HG03457 (cell line): ENCODE data around the gene PDXDC1.
"Not testable (repeated sequence)": the region's sequence is repeated elsewhere in the genome, so short reads cannot be mapped to it uniquely, and the experiment has no call there.

Source experiments
- ATAC-seq: cut with Tn5 transposase; IDR thresholded peaks from one replicate; pipeline ENCODE4 v1.9.1; 2021; ENCODE audit warnings: moderate number of reproducible peaks; ENCODE audit not compliant: unreplicated experiment

Gene PDXDC1, protein sequence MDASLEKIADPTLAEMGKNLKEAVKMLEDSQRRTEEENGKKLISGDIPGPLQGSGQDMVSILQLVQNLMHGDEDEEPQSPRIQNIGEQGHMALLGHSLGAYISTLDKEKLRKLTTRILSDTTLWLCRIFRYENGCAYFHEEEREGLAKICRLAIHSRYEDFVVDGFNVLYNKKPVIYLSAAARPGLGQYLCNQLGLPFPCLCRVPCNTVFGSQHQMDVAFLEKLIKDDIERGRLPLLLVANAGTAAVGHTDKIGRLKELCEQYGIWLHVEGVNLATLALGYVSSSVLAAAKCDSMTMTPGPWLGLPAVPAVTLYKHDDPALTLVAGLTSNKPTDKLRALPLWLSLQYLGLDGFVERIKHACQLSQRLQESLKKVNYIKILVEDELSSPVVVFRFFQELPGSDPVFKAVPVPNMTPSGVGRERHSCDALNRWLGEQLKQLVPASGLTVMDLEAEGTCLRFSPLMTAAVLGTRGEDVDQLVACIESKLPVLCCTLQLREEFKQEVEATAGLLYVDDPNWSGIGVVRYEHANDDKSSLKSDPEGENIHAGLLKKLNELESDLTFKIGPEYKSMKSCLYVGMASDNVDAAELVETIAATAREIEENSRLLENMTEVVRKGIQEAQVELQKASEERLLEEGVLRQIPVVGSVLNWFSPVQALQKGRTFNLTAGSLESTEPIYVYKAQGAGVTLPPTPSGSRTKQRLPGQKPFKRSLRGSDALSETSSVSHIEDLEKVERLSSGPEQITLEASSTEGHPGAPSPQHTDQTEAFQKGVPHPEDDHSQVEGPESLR

DNA sequence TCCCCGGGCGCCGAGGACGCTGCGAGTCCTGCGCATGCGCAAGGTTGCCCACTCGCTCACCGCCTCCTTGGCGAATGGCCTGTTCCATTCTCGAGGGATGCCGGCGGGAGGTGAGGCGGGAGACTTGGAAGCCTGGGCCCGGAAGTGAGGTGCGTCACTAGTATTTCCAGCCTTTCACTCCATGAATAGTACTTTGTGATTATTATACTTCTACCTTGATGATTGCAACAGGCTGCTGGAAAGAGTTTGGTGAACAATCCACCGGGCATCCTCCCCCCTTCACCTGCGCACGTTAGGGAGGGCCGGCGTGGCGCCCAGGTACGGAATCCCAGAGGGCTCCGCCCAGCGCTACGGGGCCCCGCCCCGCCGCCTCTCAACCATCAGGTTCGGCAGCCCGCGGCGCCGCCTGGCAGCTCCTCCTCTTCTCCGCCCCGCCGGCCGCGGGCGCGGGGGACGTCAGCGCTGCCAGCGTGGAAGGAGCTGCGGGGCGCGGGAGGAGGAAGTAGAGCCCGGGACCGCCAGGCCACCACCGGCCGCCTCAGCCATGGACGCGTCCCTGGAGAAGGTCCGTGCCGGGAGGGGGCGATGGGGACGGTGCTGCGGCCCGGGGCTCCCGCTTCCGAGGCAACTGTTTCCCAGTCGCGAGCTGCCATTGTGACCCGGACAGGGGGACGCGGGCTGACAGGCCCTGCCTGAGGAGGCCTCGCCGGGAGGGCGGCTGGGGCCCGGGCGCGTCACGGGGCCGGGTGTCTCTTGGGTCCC is at the start of gene PDXDC1:
TSS of gene PDXDC1 (plus strand) at position 371 of the 762 bp plus-strand sequence. CDS start at position 545, 174 bp downstream.
- peak; percentile 82 for ATAC-seq

DNA sequence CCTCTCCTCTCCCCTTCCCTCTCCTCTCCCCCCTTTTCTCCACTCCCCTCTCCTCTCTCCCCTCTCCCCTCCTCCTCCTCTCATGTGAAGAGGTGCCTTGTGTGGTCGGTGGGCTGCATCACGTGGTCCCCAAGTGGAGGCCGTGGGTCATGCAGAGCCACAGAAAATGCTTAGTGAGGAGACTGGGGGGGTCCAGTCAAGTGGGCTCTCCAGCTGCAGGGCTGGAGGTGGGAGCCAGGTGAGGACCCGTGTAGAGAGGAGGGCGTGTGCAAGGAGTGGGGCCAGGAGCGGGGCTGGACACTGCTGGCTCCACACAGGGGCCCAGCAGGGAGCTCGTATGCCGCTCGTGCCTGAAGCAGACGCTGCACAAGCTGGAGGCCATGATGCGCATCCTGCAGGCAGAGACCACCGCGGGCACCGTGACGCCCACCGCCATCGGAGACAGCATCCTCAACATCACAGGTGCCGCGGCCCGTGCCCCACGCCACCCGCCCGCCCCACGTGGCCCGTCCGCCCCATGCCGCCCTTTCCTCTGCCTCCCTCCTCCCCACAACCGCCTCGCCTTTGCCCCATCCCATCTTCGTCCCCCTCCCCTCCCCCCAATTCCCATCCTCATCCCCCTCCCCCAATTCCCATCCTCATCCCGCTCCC is 46.6 kb upstream of the PDXDC1 start:
- ATAC-seq = not testable (repeated sequence)

DNA sequence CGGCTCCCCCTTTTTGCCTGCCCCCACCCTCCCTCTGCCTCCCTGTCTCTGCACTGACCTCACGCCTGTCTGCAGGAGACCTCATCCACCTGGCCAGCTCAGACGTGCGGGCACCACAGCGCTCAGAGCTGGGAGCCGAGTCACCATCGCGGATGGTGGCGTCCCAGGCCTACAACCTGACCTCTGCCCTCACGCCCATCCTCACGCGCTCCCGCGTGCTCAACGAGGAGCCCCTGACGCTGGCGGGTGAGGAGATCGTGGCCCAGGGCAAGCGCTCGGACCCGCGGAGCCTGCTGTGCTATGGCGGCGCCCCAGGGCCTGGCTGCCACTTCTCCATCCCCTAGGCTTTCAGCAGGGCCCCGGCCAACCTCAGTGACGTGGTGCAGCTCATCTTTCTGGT is 45.6 kb upstream of the PDXDC1 start:
- not testable (repeated sequence) for ATAC-seq

DNA sequence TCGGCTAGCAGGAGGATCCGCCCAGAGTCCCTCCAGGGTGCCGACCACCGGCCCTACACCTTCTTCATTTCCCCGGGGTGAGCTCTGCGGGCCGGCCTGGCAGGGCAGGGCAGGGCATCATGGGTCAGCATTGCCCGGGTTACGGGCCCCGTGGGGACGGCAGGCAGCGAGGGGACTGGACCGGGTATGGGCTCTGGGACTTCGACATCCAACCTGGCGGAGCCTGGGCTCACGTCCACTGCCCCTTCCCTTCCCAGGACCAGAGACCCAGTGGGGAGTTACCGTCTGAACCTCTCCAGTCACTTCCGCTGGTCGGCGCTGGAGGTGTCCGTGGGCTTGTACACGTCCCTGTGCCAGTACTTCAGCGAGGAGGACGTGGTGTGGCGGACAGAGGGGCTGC is 44.6 kb upstream of the PDXDC1 start:
- not testable (repeated sequence) for ATAC-seq

DNA sequence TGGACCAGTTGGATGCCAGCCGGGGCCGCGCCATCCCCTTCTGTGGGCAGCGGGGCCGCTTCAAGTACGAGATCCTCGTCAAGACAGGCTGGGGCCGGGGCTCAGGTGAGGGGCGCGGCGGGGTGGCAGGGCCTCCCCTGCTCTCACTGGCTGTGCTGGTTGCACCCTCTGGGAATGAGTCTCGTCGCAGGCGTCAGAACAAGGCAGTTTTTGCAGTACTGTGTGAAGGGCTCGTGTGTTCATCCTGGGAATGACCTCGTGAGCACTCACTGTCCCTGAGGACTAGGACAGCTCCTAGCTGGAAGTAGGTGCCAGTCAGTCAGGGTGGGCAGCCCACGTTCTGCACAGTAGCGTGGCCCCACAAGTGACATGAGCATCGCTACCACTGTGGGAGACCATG is 43.9 kb upstream of the PDXDC1 start:
- ATAC-seq = not testable (repeated sequence)

DNA sequence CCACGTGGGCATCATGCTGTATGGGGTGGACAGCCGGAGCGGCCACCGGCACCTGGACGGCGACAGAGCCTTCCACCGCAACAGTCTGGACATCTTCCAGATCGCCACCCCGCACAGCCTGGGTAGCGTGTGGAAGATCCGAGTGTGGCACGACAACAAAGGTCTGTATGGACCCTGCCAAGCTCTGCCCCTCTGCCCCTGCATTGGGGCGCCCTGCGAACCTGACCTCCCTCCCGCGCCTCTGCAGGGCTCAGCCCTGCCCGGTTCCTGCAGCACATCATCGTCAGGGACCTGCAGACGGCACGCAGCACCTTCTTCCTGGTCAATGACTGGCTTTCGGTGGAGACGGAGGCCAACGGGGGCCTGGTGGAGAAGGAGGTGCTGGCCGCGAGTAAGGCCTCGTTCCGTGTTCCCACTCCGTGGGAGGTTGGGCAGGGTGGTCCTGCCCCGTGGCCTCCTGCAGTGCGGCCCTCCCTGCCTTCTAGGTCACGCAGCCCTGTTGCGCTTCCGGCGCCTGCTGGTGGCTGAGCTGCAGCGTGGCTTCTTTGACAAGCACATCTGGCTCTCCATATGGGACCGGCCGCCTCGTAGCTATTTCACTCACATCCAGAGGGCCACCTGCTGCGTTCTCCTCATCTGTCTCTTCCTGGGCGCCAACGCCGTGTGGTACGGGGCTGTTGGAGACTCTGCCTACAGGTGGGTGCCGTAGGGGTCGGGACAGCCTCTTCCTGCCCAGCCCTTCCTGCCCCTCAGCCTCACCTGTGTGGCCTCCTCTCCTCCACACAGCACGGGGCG is 42.0 kb upstream of the PDXDC1 start:
- not testable (repeated sequence) for ATAC-seq

DNA sequence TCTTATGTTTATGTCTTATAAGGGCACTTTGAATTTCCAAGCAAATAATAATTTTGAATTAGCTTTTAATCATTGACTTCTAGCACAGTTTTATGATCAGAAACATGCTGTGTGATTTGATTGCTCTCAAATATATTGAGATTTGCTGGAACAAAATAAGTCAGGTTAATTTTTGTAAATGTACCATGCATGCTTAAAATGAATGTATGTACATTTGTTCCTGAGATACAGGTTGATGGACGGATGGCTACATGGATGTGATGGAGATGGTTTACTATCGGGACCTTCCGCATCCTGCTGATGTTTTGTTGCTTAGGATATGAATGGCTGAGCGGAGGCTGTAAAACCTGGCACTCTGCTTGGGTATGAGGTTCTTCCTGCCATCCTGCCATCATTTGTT is 37.7 kb upstream of the PDXDC1 start, which contains the start of gene NPIPA1:
TSS of gene NPIPA1 (plus strand) at position 301 of the 400 bp plus-strand sequence. CDS start at position 301, 0 bp downstream.
- not testable (repeated sequence) for ATAC-seq

DNA sequence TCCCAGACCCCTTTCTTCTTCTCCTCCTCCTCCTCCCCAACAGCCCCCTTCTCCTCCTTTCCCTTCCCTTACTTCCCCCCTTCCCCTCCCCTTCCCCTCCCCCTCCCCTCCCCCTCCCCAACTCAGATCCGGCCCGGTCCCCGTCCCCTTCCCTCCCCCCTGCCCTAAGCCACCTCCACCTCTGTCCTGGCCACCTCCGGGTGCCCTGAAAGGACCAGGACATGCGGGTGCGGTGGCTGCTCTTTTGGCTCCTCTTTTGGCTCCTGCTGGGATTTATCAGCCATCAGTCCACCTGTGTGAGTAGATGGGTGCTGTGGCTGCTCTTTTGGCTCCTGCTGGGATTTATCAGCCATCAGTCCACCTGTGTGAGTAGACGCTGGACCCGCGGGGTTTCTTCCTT is 36.8 kb upstream of the PDXDC1 start:
- ATAC-seq = not testable (repeated sequence)

DNA sequence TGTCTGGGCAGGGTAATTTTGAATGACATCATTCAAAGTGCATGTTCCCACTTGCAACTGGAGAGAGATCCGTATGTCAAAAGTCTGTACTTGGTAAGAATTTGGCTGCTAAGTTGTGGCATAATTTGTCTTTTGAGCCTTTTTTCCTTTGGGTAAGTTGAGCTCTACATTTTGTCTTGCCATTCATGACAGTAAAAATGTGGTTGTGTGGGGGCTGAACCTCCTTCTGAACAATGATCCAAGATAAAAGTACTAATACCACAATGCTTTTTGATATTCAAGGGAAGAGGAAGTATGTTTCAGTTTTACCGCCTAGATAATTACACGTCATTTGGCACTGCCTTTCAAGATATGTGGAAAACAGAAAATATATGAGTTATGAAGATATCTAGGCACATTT is 32.1 kb upstream of the PDXDC1 start:
- ATAC-seq = not testable (repeated sequence)

DNA sequence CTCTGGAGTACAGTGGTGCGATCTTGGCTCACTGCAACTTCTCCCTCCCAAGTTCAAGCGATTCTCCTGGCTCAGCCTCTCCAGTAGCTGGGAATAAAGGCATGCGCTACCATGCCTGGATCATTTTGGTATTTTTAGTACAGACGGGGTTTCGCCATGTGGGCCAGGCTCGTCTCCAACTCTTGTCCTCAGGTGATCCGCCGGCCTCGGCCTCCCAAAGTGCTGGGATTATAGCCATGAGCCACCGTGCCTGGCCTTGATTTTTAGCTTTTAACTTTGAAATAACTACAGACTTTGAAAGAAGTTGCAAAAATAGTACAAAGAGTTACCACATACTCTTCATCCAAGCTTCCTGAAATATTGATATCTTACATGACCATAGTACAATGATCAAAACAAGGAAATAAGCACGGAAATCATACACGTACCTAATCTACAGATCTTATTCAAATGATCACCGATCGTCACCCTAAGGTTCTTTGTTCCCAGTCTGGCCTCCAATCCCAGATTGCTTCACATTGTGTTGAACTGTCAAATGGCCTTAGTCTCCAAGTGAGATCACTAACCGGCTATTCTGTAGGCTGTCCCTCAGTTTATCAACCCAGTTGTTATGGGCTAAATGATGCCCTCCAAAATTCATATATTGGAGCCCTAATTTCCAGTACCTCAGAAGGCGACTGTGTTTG is 19.1 kb upstream of the PDXDC1 start:
- no peak for ATAC-seq

DNA sequence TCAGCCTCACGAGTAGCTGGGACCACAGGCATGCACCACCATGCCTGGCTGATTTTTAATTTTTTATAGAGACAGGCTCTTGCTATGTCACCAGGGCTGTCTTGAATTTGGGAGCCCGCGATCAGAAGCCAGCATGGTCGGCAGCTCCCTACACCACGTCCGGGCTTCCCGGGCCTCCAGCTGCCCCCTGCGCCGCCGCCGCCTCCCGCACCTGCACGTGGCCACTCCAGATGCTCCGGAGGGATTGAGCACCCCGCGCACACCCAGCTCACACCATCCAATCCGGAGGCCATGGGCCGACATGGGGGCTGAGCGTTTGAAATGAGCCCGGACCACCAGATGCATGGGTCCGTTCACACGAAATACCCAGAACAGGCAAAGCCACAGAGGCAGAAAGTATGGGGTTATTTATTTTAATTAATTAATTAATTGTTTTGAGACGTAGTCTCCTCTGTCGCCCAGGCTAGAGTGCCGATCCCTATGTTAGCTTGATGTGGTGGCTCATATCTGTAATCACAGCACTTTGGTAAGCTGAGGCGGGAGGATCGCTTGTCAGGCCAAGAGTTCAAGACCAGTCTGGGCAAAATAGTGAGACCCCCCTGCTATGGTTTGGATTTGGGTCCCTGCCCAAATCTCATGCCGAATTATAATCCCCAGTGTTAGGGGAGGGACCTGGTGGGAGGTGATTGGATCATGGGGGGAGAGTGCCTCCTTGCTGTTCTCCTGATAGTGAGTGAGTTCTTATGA is 17.1 kb upstream of the PDXDC1 start:
- no peak for ATAC-seq

DNA sequence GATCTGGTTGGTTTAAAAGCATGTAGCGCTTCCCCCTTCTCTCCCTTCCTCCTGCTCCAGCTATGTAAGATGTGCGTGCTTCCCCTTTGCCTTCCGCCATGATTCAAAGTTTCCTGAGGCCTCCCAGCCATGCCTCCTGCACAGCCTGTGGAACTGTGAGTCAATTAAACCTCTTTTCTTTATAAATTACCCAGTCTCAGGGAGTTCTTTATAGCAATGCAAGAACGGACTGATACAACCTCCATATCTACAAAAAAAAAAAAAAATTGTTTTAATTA is 16.6 kb upstream of the PDXDC1 start:
- ATAC-seq = no peak

DNA sequence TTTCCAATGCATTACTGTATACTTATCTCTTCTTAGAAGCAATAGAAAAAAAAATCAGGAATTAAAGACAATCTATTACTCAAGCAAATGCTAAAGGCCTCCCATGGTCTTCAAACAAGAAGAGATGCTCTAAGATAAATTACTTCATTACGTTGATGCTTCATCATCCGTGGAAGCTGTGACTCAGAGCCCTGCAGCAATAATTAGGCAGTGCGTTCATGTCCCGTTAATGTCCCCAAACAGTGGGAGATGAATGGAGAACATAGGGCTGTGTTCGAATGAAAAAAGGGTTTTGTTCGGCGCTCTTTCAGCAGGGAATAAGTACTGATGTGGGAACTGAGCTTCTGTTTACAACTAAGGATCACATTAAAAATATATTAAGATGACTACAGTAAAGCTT is 15.9 kb upstream of the PDXDC1 start:
- ATAC-seq = no peak

DNA sequence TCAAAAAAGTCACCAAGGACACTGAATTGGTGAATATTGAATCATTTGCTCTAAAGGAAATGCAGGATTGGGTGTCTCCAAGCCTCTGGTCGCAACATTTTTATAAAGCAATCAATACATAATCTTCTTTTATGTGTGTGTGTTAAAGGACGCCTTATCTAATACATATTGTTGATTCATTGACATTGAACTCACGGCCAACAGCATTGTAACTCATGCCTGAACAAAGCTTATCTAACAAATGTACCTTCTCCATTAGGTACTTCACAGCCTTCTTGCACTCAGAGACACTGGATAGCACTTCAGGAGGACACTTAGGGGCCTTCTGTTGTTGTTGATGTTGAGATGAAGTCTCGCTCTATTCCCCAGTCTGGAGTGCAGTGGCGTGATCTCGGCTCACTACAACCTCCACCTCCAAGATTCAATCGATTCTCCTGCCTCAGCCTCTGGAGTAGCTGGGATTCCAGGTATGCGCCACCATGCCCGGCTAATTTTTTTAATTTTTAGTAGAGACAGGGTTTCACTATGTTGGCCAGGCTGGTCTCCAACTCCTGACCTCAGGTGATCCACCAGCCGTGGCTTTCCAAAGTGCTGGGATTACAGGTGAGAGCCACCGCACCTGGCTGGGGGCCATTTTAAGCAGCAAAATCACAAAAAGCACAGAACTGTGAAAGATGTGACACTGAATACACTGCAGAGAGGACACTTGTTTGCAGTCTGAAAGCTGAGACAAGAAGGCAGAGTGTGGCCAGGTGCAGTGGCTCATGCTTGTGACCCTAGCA is 13.2 kb upstream of the PDXDC1 start:
- ATAC-seq = no peak

DNA sequence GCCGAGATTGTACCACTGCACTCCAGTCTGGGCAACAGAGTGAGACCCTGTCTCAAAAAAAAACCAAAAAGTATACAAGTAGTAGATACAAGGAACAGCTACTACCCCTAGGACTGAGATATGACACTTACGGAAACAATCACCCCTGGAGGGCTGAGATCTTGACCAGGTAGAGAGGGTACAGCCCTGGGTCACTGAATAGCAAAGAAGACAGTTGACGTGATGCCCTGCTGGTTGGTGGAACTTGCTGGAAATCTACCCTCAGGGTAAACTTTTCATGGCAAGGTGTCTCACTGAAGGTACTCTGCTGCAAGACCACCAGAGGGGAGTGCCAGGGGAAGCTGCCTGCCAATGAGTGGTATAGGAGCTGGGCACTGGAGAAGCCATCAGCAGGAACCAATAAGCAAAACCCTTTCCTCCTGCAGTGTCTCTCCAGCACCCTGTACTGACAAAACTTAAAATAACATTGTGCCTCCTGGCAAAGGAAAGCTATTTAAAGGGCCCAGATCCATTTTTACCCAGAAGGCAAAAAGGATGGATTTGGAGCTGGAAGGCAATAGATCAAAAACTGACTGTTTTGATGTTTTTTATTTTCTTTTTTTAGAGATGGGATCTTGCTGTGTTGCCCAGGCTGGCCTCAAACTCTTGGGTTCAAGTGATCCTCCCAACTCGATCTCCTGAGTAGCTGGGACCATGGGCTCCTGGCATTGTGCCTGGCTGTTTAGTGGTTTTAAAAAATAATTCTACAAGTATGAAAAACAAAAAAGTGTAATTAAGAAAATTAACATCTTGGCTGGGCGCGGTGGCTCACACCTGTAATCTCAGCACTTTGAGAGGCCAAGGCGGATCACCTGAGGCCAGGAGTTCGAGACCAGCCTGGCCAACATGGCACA is 11.3 kb upstream of the PDXDC1 start:
- ATAC-seq = no peak

DNA sequence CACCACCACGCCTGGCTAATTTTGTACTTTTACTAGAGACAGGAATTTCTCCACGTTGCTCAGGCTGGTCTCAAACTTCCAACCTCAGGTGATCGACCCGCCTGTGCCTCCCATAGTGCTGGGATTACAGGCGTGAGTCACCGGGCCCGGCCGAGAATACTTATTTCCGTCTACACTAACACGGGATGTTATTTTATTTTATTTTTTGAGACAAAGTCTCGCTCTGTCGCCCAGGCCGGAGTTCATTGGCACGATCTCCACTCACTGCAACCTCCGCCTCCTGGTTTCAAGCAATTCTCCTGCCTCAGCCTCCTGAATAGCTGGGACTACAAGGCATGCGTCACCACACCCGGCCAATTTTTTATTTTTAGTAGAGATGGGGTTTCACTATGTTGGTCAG is 9.5 kb upstream of the PDXDC1 start:
- no peak for ATAC-seq

DNA sequence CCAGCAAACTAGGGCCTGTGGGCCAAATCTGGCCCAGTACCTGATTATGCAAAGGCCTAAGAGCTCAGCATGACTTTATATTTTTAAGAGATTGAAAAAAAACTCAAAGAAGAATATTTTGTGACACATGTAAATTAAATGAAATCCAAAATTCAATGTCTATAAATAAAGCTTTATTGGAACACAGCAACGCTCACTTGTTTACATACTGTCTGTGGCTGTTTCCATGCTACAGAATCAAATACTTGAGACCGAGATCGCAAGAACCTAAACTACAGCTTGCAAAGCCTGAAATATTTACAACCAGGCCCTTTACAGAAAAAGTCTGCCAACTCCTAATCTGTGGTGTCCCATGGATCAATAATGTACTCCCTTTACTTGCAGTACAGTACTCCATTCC is 5.0 kb upstream of the PDXDC1 start:
- not testable (repeated sequence) for ATAC-seq
